Bronchial epithelial cell (primary cell): ENCODE results near the gene C22orf31. TPM values are rescaled to one million over a fixed set of nuclear protein-coding genes. Genes with fewer than 3 reads are reported as not detected.
A peak's percentile ranks its signal among the peaks of the same experiment; 100 is the strongest.

Experiments used
- DNase-seq: peaks from one replicate; pipeline ENCODE4 v3.0.0-alpha.2; 2010; ENCODE audit warnings: low read depth
- FAIRE-seq: peaks from 2 replicates; lab custom pipeline; 2011; peaks lifted over from hg19 to GRCh38; lab: Jason Lieb, UNC
- H3K27me3 ChIP-seq: 2 replicates; pipeline ENCODE4 v1.5.1; 2011; ENCODE audit warnings: low read length; ENCODE audit not compliant: control insufficient read depth, insufficient read depth
- H3K36me3 ChIP-seq: 2 replicates; pipeline ENCODE4 v1.5.1; 2011; ENCODE audit warnings: low read length; ENCODE audit not compliant: control insufficient read depth, insufficient read depth
- H3K4me3 ChIP-seq: 2 replicates; pipeline ENCODE4 v1.5.1; 2011; ENCODE audit warnings: mild to moderate bottlenecking, low read depth, low read length, control low read depth
- CTCF ChIP-seq: IDR thresholded peaks from 2 replicates; pipeline ENCODE4 v1.5.1; 2011; ENCODE audit warnings: mild to moderate bottlenecking, moderate library complexity, low read length, control low read depth, inconsistent platforms; ENCODE audit not compliant: insufficient read depth, severe bottlenecking
- total RNA-seq: library from RNA; depleted of rRNA; stranded (reverse); fragments of >200 nt; gene quantifications from 2 replicates; pipeline ENCODE4 v1.2.1, GENCODE V29; 2014

C22orf31 gene
- total RNA-seq, 1 donor from 2014 or later, result not detected

GRCh38 chr22:29026579-29026978, 35.1 kb downstream of the C22orf31 start:
- no peak for TF ChIP-seq CTCF
- Histone ChIP-seq H3K27me3 (no peaks in the 10 kb centered on the region), H3K4me3 (no peak overlapping the region), H3K36me3 (no peaks in the 10 kb centered on the region)
- FAIRE-seq, result no peak
- DNase-seq, result no peak

GRCh38 chr22:29023172-29023796, 38.3 kb downstream of the C22orf31 start:
- Histone ChIP-seq H3K27me3 (no peaks in the 10 kb centered on the region), H3K36me3 (no peaks in the 10 kb centered on the region), H3K4me3 (no peak overlapping the region)
- no peak for FAIRE-seq
- TF ChIP-seq CTCF, result no peak
- DNase-seq, result no peak

GRCh38 chr22:29022101-29022817, 39.4 kb downstream of the C22orf31 start:
- Histone ChIP-seq H3K27me3 (no peaks in the 10 kb centered on the region), H3K36me3 (no peaks in the 10 kb centered on the region), H3K4me3 (no peak overlapping the region)
- no peak for DNase-seq
- FAIRE-seq, result no peak
- TF ChIP-seq CTCF, result no peak

- FAIRE-seq (peak; percentile 40), DNase-seq (no peak)
- no peak for TF ChIP-seq CTCF
- Histone ChIP-seq H3K4me3 (no peak overlapping the region), H3K36me3 (no peaks in the 10 kb centered on the region), H3K27me3 (no peaks in the 10 kb centered on the region)
Measured at GRCh38 chr22:29018293-29019189, 43.1 kb downstream of the C22orf31 start.

GRCh38 chr22:29016067-29016938, 45.3 kb downstream of the C22orf31 start:
- H3K36me3 ChIP-seq, result no peaks in the 10 kb centered on the region
- DNase-seq (no peak), FAIRE-seq (peak; percentile 13)
- H3K4me3 ChIP-seq, result no peak overlapping the region
- H3K27me3 ChIP-seq, result no peaks in the 10 kb centered on the region
- no peak for TF ChIP-seq CTCF
